ENCODE results near the gene SMARCA2.

- TF ChIP-seq POLR2A (IDR thresholded peaks at IDR 0.05) = no peak
- TF ChIP-seq CTCF (IDR thresholded peaks at IDR 0.05) = no peak
Measured at GRCh38 chr9:2050236-2050635, 35.1 kb downstream of the SMARCA2 start.

All from testis (tissue), 2 donors.